Thyroid gland (tissue), 4 donors: ENCODE measurements around the gene ZMIZ1.

Experiments used
- CTCF ChIP-seq, 6 experiments: fragments of 200-600 bp in 3 of 6; fragments of 450-650 bp in 3 of 6; sonication (generic) in 3 of 6; IDR thresholded peaks; one replicate each; pipeline ENCODE4 v1.5.1; 2016 to 2019; ENCODE audit warnings: antibody characterized with exemption in 6 of 6, mild to moderate bottlenecking in 2 of 6, inconsistent platforms in 1 of 6, moderate library complexity in 1 of 6
- POLR2A ChIP-seq, 2 donors: fragments of 450-650 bp; IDR thresholded peaks; one replicate each; pipeline ENCODE4 v1.6.1; 2017; ENCODE audit warnings: antibody characterized with exemption in 2 of 2, mild to moderate bottlenecking in 2 of 2, moderate library complexity in 1 of 2

- TF ChIP-seq CTCF (IDR thresholded peaks at IDR 0.05) = no peak
- no peak for TF ChIP-seq POLR2A (IDR thresholded peaks at IDR 0.05)
Observed at GRCh38 chr10:79179957-79180309, 111.2 kb downstream of the ZMIZ1 start.
